SK-N-SH treated with all-trans-retinoic acid at 6 μM for 48 hours (cell line): ENCODE results near the gene IMMP2L.
"Not testable (repeated sequence)": the region's sequence is repeated elsewhere in the genome, so short reads cannot be mapped to it uniquely, and the experiment has no call there.

ENCODE experiments used
- ATAC-seq: fragments of 200-7000 bp; cut with Tn5 transposase; 3 replicates; pipeline ENCODE4 v1.9.1; 2020; ENCODE audit warnings: mild to moderate bottlenecking, moderate library complexity
- ARNTL ChIP-seq: fragments of 450-650 bp; formaldehyde crosslinking; IDR thresholded peaks from 2 replicates; pipeline ENCODE4 v1.5.0; 2020; ENCODE audit warnings: low read depth, mild to moderate bottlenecking, moderate library complexity, borderline replicate concordance
- BACH2 ChIP-seq: fragments of 250-450 bp; sonication (Bioruptor Pico); IDR thresholded peaks from 2 replicates; pipeline ENCODE4 v1.9.0; 2021; ENCODE audit warnings: mild to moderate bottlenecking, borderline replicate concordance
- CSRNP3 ChIP-seq: fragments of 250-450 bp; sonication (Bioruptor Pico); IDR thresholded peaks from 2 replicates; pipeline ENCODE4 v1.5.1; 2021; ENCODE audit warnings: mild to moderate bottlenecking, moderate library complexity
- ESRRG ChIP-seq: fragments of 250-450 bp; sonication (Bioruptor Pico); IDR thresholded peaks from 2 replicates; pipeline ENCODE4 v1.6.1; 2021; ENCODE audit warnings: mild to moderate bottlenecking
- GLIS3 ChIP-seq: fragments of 250-450 bp; sonication (Bioruptor Pico); IDR thresholded peaks from 2 replicates; pipeline ENCODE4 v1.5.0; 2020; ENCODE audit warnings: mild to moderate bottlenecking, moderate library complexity
- ISL1 ChIP-seq: fragments of 250-450 bp; sonication (Bioruptor Pico); IDR thresholded peaks from 2 replicates; pipeline ENCODE4 v2.1.2; 2022; ENCODE audit warnings: mild to moderate bottlenecking, moderate library complexity
- OSR1 ChIP-seq: fragments of 250-450 bp; sonication (Bioruptor Pico); IDR thresholded peaks from 2 replicates; pipeline ENCODE4 v1.8.0; 2022; ENCODE audit warnings: moderate library complexity, mild to moderate bottlenecking, inconsistent platforms
- POU6F1 ChIP-seq: fragments of 250-450 bp; sonication (Bioruptor Pico); IDR thresholded peaks from 2 replicates; pipeline ENCODE4 v1.8.0; 2021; ENCODE audit warnings: low read depth, mild to moderate bottlenecking, moderate library complexity, borderline replicate concordance
- PPARA ChIP-seq: fragments of 250-450 bp; sonication (Bioruptor Pico); IDR thresholded peaks from 2 replicates; pipeline ENCODE4 v1.5.0; 2020; ENCODE audit warnings: mild to moderate bottlenecking, borderline replicate concordance
- SNAI2 ChIP-seq: fragments of 250-450 bp; sonication (Bioruptor Pico); IDR thresholded peaks from 2 replicates; pipeline ENCODE4 v1.5.0; 2020; ENCODE audit warnings: mild to moderate bottlenecking, moderate library complexity
- TCF4 ChIP-seq: fragments of 250-450 bp; sonication (Bioruptor Pico); IDR thresholded peaks from 2 replicates; pipeline ENCODE4 v1.8.0; 2021; ENCODE audit warnings: mild to moderate bottlenecking, moderate library complexity, borderline replicate concordance
- TOX ChIP-seq: fragments of 250-450 bp; sonication (Bioruptor Pico); IDR thresholded peaks from 2 replicates; pipeline ENCODE4 v1.8.0; 2021; ENCODE audit warnings: mild to moderate bottlenecking, moderate library complexity, borderline replicate concordance
- TSHZ2 ChIP-seq: fragments of 250-450 bp; sonication (Bioruptor Pico); IDR thresholded peaks from 2 replicates; pipeline ENCODE4 v1.5.0; 2020; ENCODE audit warnings: mild to moderate bottlenecking, moderate library complexity
- ZC3H10 ChIP-seq: fragments of 250-450 bp; sonication (Bioruptor Pico); IDR thresholded peaks from 2 replicates; pipeline ENCODE4 v1.5.1; 2021; ENCODE audit warnings: mild to moderate bottlenecking, moderate library complexity
- ZFP3 ChIP-seq: fragments of 250-450 bp; sonication (Bioruptor Pico); IDR thresholded peaks from 2 replicates; pipeline ENCODE4 v1.5.0; 2020; ENCODE audit warnings: mild to moderate bottlenecking, moderate library complexity
- ZNF565 ChIP-seq: fragments of 450-650 bp; formaldehyde crosslinking; conservative IDR thresholded peaks from 2 replicates; pipeline ENCODE4 v1.5.0; 2020; ENCODE audit warnings: low read depth, mild to moderate bottlenecking, moderate library complexity
- ZNF70 ChIP-seq: fragments of 450-650 bp; formaldehyde crosslinking; IDR thresholded peaks from 2 replicates; pipeline ENCODE4 v1.5.0; 2020; ENCODE audit warnings: mild to moderate bottlenecking, moderate library complexity
- ZNF8 ChIP-seq: fragments of 450-650 bp; formaldehyde crosslinking; IDR thresholded peaks from 2 replicates; pipeline ENCODE4 v1.5.0; 2020; ENCODE audit warnings: mild to moderate bottlenecking, moderate library complexity
- TF ChIP-seq, protein P1 (sequence below): fragments of 250-450 bp; sonication (Bioruptor Pico); IDR thresholded peaks from 2 replicates; pipeline ENCODE4 v1.8.0; 2020; ENCODE audit warnings: mild to moderate bottlenecking, moderate library complexity, borderline replicate concordance
- TF ChIP-seq, protein P2 (sequence below): fragments of 250-450 bp; sonication (Bioruptor Pico); IDR thresholded peaks from 2 replicates; pipeline ENCODE4 v1.5.1; 2020; ENCODE audit warnings: low read depth, mild to moderate bottlenecking, moderate library complexity

The IMMP2L gene

GRCh38 chr7:111290419-111290818, 271.9 kb downstream of the IMMP2L start (continued):
- TF ChIP-seq, protein P1, sequence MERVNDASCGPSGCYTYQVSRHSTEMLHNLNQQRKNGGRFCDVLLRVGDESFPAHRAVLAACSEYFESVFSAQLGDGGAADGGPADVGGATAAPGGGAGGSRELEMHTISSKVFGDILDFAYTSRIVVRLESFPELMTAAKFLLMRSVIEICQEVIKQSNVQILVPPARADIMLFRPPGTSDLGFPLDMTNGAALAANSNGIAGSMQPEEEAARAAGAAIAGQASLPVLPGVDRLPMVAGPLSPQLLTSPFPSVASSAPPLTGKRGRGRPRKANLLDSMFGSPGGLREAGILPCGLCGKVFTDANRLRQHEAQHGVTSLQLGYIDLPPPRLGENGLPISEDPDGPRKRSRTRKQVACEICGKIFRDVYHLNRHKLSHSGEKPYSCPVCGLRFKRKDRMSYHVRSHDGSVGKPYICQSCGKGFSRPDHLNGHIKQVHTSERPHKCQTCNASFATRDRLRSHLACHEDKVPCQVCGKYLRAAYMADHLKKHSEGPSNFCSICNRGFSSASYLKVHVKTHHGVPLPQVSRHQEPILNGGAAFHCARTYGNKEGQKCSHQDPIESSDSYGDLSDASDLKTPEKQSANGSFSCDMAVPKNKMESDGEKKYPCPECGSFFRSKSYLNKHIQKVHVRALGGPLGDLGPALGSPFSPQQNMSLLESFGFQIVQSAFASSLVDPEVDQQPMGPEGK (CRISPR knock-in tag), result no peak
- TF ChIP-seq TOX (CRISPR knock-in tag), result peak; percentile 6; the same call in 1 of the 2 replicates

DNA sequence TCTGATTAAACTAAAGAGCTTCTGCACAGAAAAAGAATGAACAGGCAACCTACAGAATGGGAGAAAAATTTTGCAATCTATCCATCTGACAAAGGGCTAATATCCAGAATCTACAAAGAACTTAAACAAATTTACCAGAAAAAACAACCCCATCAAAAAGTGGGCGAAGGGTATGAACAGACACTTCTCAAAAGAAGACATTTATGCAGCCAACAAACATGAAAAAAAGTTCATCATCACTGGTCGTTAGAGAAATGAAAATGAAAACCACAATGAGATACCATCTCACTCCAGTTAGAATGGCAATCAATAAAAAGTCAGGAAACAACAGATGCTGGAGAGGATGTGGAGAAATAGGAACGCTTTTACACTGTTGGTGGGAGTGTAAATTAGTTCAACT, 273.9 kb downstream of the IMMP2L start:
- ATAC-seq, result not testable (repeated sequence)

- TF ChIP-seq POU6F1 (CRISPR knock-in tag), result no peak
- TF ChIP-seq, all 23 proteins: peak for 0
- no peak for ATAC-seq
These were observed 279.7 kb downstream of the IMMP2L start for GRCh38 chr7:111282626-111283025.

DNA sequence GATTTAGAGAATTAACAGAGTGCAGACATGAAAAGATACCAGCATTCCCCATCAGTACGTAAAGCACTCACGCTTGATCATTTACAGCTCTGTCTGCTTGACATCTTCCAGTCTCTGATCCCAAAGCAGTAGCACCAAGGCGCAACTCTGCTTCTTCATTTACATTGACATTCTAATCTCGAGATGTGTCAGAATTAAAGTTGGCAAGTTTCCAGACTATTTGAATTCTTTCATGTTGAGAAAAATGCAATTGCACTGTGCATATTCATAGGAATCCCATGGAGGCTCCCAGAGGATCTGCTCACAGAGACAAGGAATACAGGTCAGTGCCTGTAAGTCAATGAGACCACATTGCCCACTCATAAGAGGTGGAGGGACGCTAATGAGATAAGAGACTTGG, 287.4 kb downstream of the IMMP2L start:
- peak; percentile 51; the same call in 2 of the 3 replicates for ATAC-seq
- no peak for TF ChIP-seq ZFP3 (CRISPR knock-in tag)
- TF ChIP-seq GLIS3 (CRISPR knock-in tag), result no peak
- TF ChIP-seq ZNF8, result no peak
- no peak for TF ChIP-seq ARNTL (CRISPR knock-in tag)
- no peak for TF ChIP-seq CSRNP3 (CRISPR knock-in tag)
- peak; percentile 33 for TF ChIP-seq ISL1

- no peak for ATAC-seq
- TF ChIP-seq POU6F1 (CRISPR knock-in tag) (no peak), ESRRG (CRISPR knock-in tag) (no peak), BACH2 (CRISPR knock-in tag) (no peak), ZFP3 (CRISPR knock-in tag) (no peak), OSR1 (no peak), TSHZ2 (CRISPR knock-in tag) (no peak), ARNTL (CRISPR knock-in tag) (no peak), SNAI2 (no peak), ZNF565 (CRISPR knock-in tag) (no peak), ZNF70 (no peak), ZC3H10 (CRISPR knock-in tag) (no peak), TCF4 (CRISPR knock-in tag) (no peak), PPARA (CRISPR knock-in tag) (no peak)
- TF ChIP-seq, protein P2, sequence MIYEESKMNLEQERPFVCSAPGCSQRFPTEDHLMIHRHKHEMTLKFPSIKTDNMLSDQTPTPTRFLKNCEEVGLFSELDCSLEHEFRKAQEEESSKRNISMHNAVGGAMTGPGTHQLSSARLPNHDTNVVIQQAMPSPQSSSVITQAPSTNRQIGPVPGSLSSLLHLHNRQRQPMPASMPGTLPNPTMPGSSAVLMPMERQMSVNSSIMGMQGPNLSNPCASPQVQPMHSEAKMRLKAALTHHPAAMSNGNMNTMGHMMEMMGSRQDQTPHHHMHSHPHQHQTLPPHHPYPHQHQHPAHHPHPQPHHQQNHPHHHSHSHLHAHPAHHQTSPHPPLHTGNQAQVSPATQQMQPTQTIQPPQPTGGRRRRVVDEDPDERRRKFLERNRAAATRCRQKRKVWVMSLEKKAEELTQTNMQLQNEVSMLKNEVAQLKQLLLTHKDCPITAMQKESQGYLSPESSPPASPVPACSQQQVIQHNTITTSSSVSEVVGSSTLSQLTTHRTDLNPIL, result no peak
- TF ChIP-seq, protein P1 (CRISPR knock-in tag), result no peak
- TF ChIP-seq, all 23 proteins: peak for 0
These were observed 290.2 kb downstream of the IMMP2L start for GRCh38 chr7:111272092-111272491.

DNA sequence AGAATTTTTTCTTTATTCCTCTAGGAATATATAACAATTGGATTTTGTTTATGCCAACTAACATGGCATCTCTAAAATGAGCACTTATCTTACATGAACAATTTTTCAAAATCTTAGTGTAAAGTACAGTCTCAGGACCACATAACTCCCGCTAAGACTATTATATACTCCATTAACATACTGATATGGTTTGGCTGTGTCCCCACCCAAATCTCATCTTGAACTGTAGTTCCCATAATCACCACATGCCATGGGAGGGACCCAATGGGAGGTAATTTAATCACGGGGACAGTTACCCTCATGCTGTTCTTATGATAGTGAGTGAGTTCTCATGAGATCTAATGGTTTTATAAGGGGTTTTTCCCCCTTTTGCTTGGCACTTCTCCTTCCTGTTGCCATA, 291.5 kb downstream of the IMMP2L start:
- ATAC-seq, result not testable (repeated sequence)
